ENCODE measurements around the gene CFAP298. TPM values are rescaled to one million over a fixed set of nuclear protein-coding genes. Genes with fewer than 3 reads are reported as not detected.
"Not testable (repeated sequence)": the region's sequence is repeated elsewhere in the genome, so short reads cannot be mapped to it uniquely, and the experiment has no call there.

The CFAP298 gene
- total and polyA plus RNA-seq, 2 of the 13 experiments (the other 11 are each of a cell fraction or from before 2014, with no cell fraction given), result 21.2 to 62.2 TPM

- Histone ChIP-seq H3K9ac (ENCODE audit: insufficient read depth, low read depth, low read length) (peak overlapping the region; percentile 95), H3K79me2 (ENCODE audit: insufficient read depth, low read length) (peaks cover 18% of the 10 kb centered on the region), H4K20me1 (ENCODE audit: insufficient read depth, low read length) (0 out of 2 replicates have a peak, but pooled peaks cover 4% of the 10 kb centered on the region), H3K9me3 (ENCODE audit: low read length) (no peaks in the 10 kb centered on the region), H3K27me3 (ENCODE audit: control insufficient read depth in 1 of 2, insufficient read depth in 2 of 2, low read length in 2 of 2) (no peaks in the 10 kb centered on the region; a peak in 1 of 5 replicates), H2AFZ (ENCODE audit: low read length) (no peak overlapping the region), H3K27ac (ENCODE audit: extremely low read length, insufficient read depth, low read length) (peak overlapping the region; percentile 96), H3K4me3 (replicated peaks in 1 of 3; ENCODE audit: insufficient read depth in 1 of 3, low read depth in 2 of 3, low read length in 3 of 3) (peak overlapping the region; percentile 69 to 90 (median 88)), H3K36me3 (replicated peaks in 1 of 2; ENCODE audit: control insufficient read depth in 1 of 2, insufficient read depth in 2 of 2, low read length in 2 of 2) (peaks cover 3 to 23% of the 10 kb centered on the region in 2 experiments; a peak in 4 of 5 replicates), H3K4me1 (ENCODE audit: insufficient read depth, low read length) (peaks cover 14% of the 10 kb centered on the region), H3K4me2 (ENCODE audit: low read depth, low read length) (peak overlapping the region; percentile 74)
- FAIRE-seq, result no peak
- no peak for TF ChIP-seq MYC (CRISPR knock-in tag; IDR thresholded peaks at IDR 0.05; ENCODE audit: borderline replicate concordance)
- TF ChIP-seq ELF4 (CRISPR knock-in tag; IDR thresholded peaks at IDR 0.05; ENCODE audit: borderline replicate concordance), result peak; percentile 2; the same call in 1 of the 2 replicates
- no peak for TF ChIP-seq SNAPC2 (CRISPR knock-in tag; IDR thresholded peaks at IDR 0.05)
- peak; percentile 28; the same call in 1 of the 2 replicates for TF ChIP-seq ZNF788 (CRISPR knock-in tag; IDR thresholded peaks at IDR 0.05; ENCODE audit: borderline replicate concordance)
- TF ChIP-seq ZBTB33 (CRISPR knock-in tag; IDR thresholded peaks at IDR 0.05), result no peak
- no peak for TF ChIP-seq RFXAP (CRISPR knock-in tag; IDR thresholded peaks at IDR 0.05; ENCODE audit: borderline replicate concordance)
- peak; percentile 44 for TF ChIP-seq HNRNPLL (IDR thresholded peaks at IDR 0.05; ENCODE audit: low read depth, low read length, poor library complexity, severe bottlenecking)
- 0 out of 2 replicates have a peak, but pooled peaks have one; percentile 17 for TF ChIP-seq ZMAT3 (CRISPR knock-in tag; conservative IDR thresholded peaks at IDR 0.05)
- TF ChIP-seq ZNF879 (CRISPR knock-in tag; IDR thresholded peaks at IDR 0.05), result 0 out of 2 replicates have a peak, but pooled peaks have one; percentile 58
- no peak for TF ChIP-seq NAIF1 (CRISPR knock-in tag; IDR thresholded peaks at IDR 0.05; ENCODE audit: borderline replicate concordance)
- TSS peak; percentile 57 for BruUV-seq (replicated peaks)
- under 1% methylated on average over 28 of the region's 28 CpGs for WGBS (ENCODE audit: low lambda C conversion rate)
- ChIA-PET CTCF (ENCODE audit: low intra/inter-chr PET ratio, low total read pairs) (no interaction called here), POLR2A (interaction anchor here (0.8 to 2.6 kb wide), 4 partner anchors 11 to 281 kb away, joined by 3 to 22 read pairs (median 7); partner anchors contain the start of gene URB1)
- intact Hi-C loops (cut with micrococcal nuclease; ENCODE audit: unreplicated experiment), result no loop called here
- DNase-seq (ENCODE audit: low spot score), result no peak
- peak; percentile 57 for ATAC-seq
- in situ Hi-C loops (cut with HindIII; ENCODE audit: extremely low pct_ligation_motif_present, low pct_unique_long_range_greater_than_20kb), result no loop called here
These were observed 643 bp downstream of the CFAP298 start for GRCh38 chr21:32611471-32611997.

GRCh38 chr21:32610940-32611339 is 1.2 kb downstream of the CFAP298 start:
- peak overlapping the region; percentile 40 to 69 (median 42) for H3K4me3 ChIP-seq (replicated peaks in 1 of 3; ENCODE audit: insufficient read depth in 1 of 3, low read depth in 2 of 3, low read length in 3 of 3)
- peaks cover 14% of the 10 kb centered on the region for H3K4me1 ChIP-seq (ENCODE audit: insufficient read depth, low read length)
- BruUV-seq (replicated peaks); H3K27me3 ChIP-seq (ENCODE audit: control insufficient read depth in 1 of 2, insufficient read depth in 2 of 2, low read length in 2 of 2); CTCF ChIA-PET (ENCODE audit: low intra/inter-chr PET ratio, low total read pairs); intact Hi-C loops (cut with micrococcal nuclease; ENCODE audit: unreplicated experiment); H4K20me1 ChIP-seq (ENCODE audit: insufficient read depth, low read length); H3K27ac ChIP-seq (ENCODE audit: extremely low read length, insufficient read depth, low read length); in situ Hi-C loops (cut with HindIII; ENCODE audit: extremely low pct_ligation_motif_present, low pct_unique_long_range_greater_than_20kb); H3K9me3 ChIP-seq (ENCODE audit: low read length); H3K9ac ChIP-seq (ENCODE audit: insufficient read depth, low read depth, low read length); FAIRE-seq; H2AFZ ChIP-seq (ENCODE audit: low read length); ATAC-seq; DNase-seq (ENCODE audit: low spot score): not testable (repeated sequence)
- peaks cover 18% of the 10 kb centered on the region for H3K79me2 ChIP-seq (ENCODE audit: insufficient read depth, low read length)
- peaks cover 7 to 29% of the 10 kb centered on the region in 2 experiments; a peak in 4 of 5 replicates for H3K36me3 ChIP-seq (replicated peaks in 1 of 2; ENCODE audit: control insufficient read depth in 1 of 2, insufficient read depth in 2 of 2, low read length in 2 of 2)
- 56% methylated on average over 17 of the region's 17 CpGs for WGBS (ENCODE audit: low lambda C conversion rate)
- H3K4me2 ChIP-seq (ENCODE audit: low read depth, low read length), result peak overlapping the region; percentile 72
- POLR2A ChIA-PET, result interaction anchor here (2.6 kb wide), 1 partner anchor 218 kb away, joined by 22 read pairs; the partner anchor contains the start of gene URB1

All from HepG2 (cell line).